GM23248 (cell line): Measurements from ENCODE around the gene CD38. TPM values are rescaled to one million over a fixed set of nuclear protein-coding genes. Genes with fewer than 3 reads are reported as not detected.

Experiments used
- DNase-seq: peaks from one replicate; pipeline ENCODE4 v3.0.0-alpha.2; 2015
- H2AFZ ChIP-seq: fragments of 200-600 bp; sonication (generic); 2 replicates; pipeline ENCODE4 v1.6.1; 2016; ENCODE audit warnings: antibody characterized with exemption
- H3F3A ChIP-seq: fragments of 200-600 bp; sonication (generic); 2 replicates; pipeline ENCODE4 v1.6.1; 2016; ENCODE audit warnings: mild to moderate bottlenecking, antibody characterized with exemption, mixed run types; ENCODE audit not compliant: insufficient read depth
- H3K27ac ChIP-seq: fragments of 200-600 bp; sonication (generic); 2 replicates; pipeline ENCODE4 v1.5.1; 2016; ENCODE audit warnings: mild to moderate bottlenecking
- H3K27me3 ChIP-seq: fragments of 200-600 bp; sonication (generic); replicated peaks from 2 replicates; pipeline ENCODE4 v1.6.1; 2016; ENCODE audit warnings: mild to moderate bottlenecking; ENCODE audit not compliant: insufficient read depth
- H3K36me3 ChIP-seq: fragments of 200-600 bp; sonication (generic); 2 replicates; pipeline ENCODE4 v1.6.1; 2016; ENCODE audit warnings: low read depth, mild to moderate bottlenecking
- H3K4me1 ChIP-seq: fragments of 200-600 bp; sonication (generic); 2 replicates; pipeline ENCODE4 v1.6.1; 2016; ENCODE audit warnings: mild to moderate bottlenecking; ENCODE audit not compliant: insufficient read depth
- H3K4me2 ChIP-seq: fragments of 200-600 bp; sonication (generic); one replicate; pipeline ENCODE4 v1.6.1; 2016; ENCODE audit warnings: mild to moderate bottlenecking; ENCODE audit not compliant: unreplicated experiment
- H3K4me3 ChIP-seq: fragments of 200-600 bp; sonication (generic); 2 replicates; pipeline ENCODE4 v1.5.1; 2016; ENCODE audit warnings: mild to moderate bottlenecking
- H3K79me2 ChIP-seq: fragments of 200-600 bp; sonication (generic); 2 replicates; pipeline ENCODE4 v1.6.1; 2016; ENCODE audit warnings: mild to moderate bottlenecking; ENCODE audit not compliant: insufficient read depth
- H3K9ac ChIP-seq: fragments of 200-600 bp; sonication (generic); 2 replicates; pipeline ENCODE4 v1.6.1; 2016; ENCODE audit warnings: mild to moderate bottlenecking
- H3K9me2 ChIP-seq: fragments of 200-600 bp; sonication (generic); 2 replicates; pipeline ENCODE4 v1.6.1; 2016; ENCODE audit warnings: mixed run types, mild to moderate bottlenecking, moderate library complexity; ENCODE audit not compliant: insufficient read depth
- H3K9me3 ChIP-seq: fragments of 200-600 bp; sonication (generic); one replicate; pipeline ENCODE4 v1.6.1; 2017; ENCODE audit warnings: low read depth
- H4K20me1 ChIP-seq: fragments of 200-600 bp; sonication (generic); 2 replicates; pipeline ENCODE4 v1.6.0; 2016; ENCODE audit not compliant: insufficient read depth
- EZH2 ChIP-seq: fragments of 200-600 bp; sonication (generic); IDR thresholded peaks from 2 replicates; pipeline ENCODE4 v1.6.1; 2018; ENCODE audit warnings: antibody characterized with exemption, mild to moderate bottlenecking; ENCODE audit not compliant: insufficient read depth, poor library complexity, severe bottlenecking
- EZH2phosphoT487 ChIP-seq: fragments of 200-600 bp; sonication (generic); IDR thresholded peaks from 2 replicates; pipeline ENCODE4 v1.6.1; 2018; ENCODE audit warnings: antibody characterized with exemption, moderate library complexity, mild to moderate bottlenecking, low read depth; ENCODE audit not compliant: insufficient read depth
- WGBS, 2 experiments: methylation state at CpG; one replicate each; pipeline ENCODE4 v1.1.6; 2015 to 2017; ENCODE audit warnings: low lambda C conversion rate in 2 of 2, low coverage in 1 of 2; ENCODE audit errors: missing lambda C conversion rate in 2 of 2; 5-methylcytosine and 5-hydroxymethylcytosine counted together
- in situ Hi-C: fragments of 300-500 bp; cut with MboI; formaldehyde crosslinking; loops from 2 replicates; pipeline ENCODE4 v1.15.0; 2020
- polyA plus RNA-seq: library from polyadenylated mRNA; unstranded; fragments of >200 nt; fragmentation: Nextera tagmentation; extraction: Ambion mirVana; gene quantifications from 2 replicates; pipeline ENCODE4 v1.2.1, GENCODE V29; 2016
- total RNA-seq: library from RNA; depleted of rRNA; stranded (reverse); fragments of >200 nt; shearing (Covaris generic); gene quantifications from 2 replicates; pipeline ENCODE4 v1.2.3, GENCODE V29; 2014

Gene CD38
- total and polyA plus RNA-seq, 2 experiments from 2014 or later: not detected

GRCh38 chr4:15784959-15785634 lies 7.0 kb downstream of the CD38 start:
- H2AFZ ChIP-seq: no peak overlapping the region
- no peak for DNase-seq
- WGBS, 2 experiments: 57 to 64% methylated on average over 5 of the region's 5 CpGs

GRCh38 chr4:15786743-15787142 lies 8.6 kb downstream of the CD38 start:
- H3K4me1 ChIP-seq: no peaks in the 10 kb centered on the region
- H3K36me3 ChIP-seq: no peaks in the 10 kb centered on the region
- no peak overlapping the region for H3K9ac ChIP-seq
- no peaks in the 10 kb centered on the region for H3F3A ChIP-seq
- no peak overlapping the region for H3K4me2 ChIP-seq
- in situ Hi-C loops: no loop called here
- TF ChIP-seq EZH2phosphoT487 (no peak), EZH2 (no peak)
- no peak overlapping the region for H3K4me3 ChIP-seq
- no peaks in the 10 kb centered on the region for H3K79me2 ChIP-seq
- peaks cover 26% of the 10 kb centered on the region for H3K27me3 ChIP-seq
- no peaks in the 10 kb centered on the region for H3K9me2 ChIP-seq
- H3K27ac ChIP-seq: no peak overlapping the region
- WGBS, 2 experiments: 83 to 89% methylated on average over 15 to 26 of the region's 26 CpGs
- H4K20me1 ChIP-seq: no peaks in the 10 kb centered on the region
- H3K9me3 ChIP-seq: no peaks in the 10 kb centered on the region
- H2AFZ ChIP-seq: no peak overlapping the region
- no peak for DNase-seq

More at GRCh38 chr4:15784959-15785634, 7.0 kb downstream of the CD38 start:
- H3K4me3 ChIP-seq: no peak overlapping the region
- H3K79me2 ChIP-seq: no peaks in the 10 kb centered on the region
- no peaks in the 10 kb centered on the region for H3K4me1 ChIP-seq
- no peaks in the 10 kb centered on the region for H3K9me2 ChIP-seq
- H3K4me2 ChIP-seq: no peak overlapping the region
- H3K27me3 ChIP-seq: peaks cover 26% of the 10 kb centered on the region
- no peaks in the 10 kb centered on the region for H3K36me3 ChIP-seq
- H3K9ac ChIP-seq: no peak overlapping the region
- H3F3A ChIP-seq: no peaks in the 10 kb centered on the region
- in situ Hi-C loops: no loop called here
- H4K20me1 ChIP-seq: no peaks in the 10 kb centered on the region
- H3K9me3 ChIP-seq: no peaks in the 10 kb centered on the region
- H3K27ac ChIP-seq: no peak overlapping the region
- TF ChIP-seq EZH2 (no peak), EZH2phosphoT487 (no peak)

- in situ Hi-C loops: no loop called here
- Histone ChIP-seq H4K20me1 (no peaks in the 10 kb centered on the region), H3F3A (no peaks in the 10 kb centered on the region), H3K4me1 (no peaks in the 10 kb centered on the region), H3K9me2 (no peaks in the 10 kb centered on the region), H3K27me3 (peaks cover 62% of the 10 kb centered on the region), H3K9ac (no peak overlapping the region), H3K27ac (no peak overlapping the region), H3K9me3 (no peaks in the 10 kb centered on the region), H3K79me2 (no peaks in the 10 kb centered on the region), H3K4me3 (no peak overlapping the region), H3K4me2 (no peak overlapping the region), H2AFZ (no peak overlapping the region), H3K36me3 (no peaks in the 10 kb centered on the region)
- TF ChIP-seq EZH2: no peak
- TF ChIP-seq EZH2phosphoT487: no peak
- WGBS, 2 experiments: 10 to 12% methylated on average over 2 of the region's 2 CpGs
- DNase-seq: no peak
Measured at GRCh38 chr4:15792974-15793373, 14.8 kb downstream of the CD38 start.

GRCh38 chr4:15793506-15794363 lies 15.6 kb downstream of the CD38 start:
- Histone ChIP-seq H3K4me3 (no peak overlapping the region), H3K27me3 (peaks cover 62% of the 10 kb centered on the region), H4K20me1 (no peaks in the 10 kb centered on the region), H3K9ac (no peak overlapping the region), H3K79me2 (no peaks in the 10 kb centered on the region), H3K36me3 (no peaks in the 10 kb centered on the region), H3K4me1 (no peaks in the 10 kb centered on the region), H2AFZ (no peak overlapping the region), H3K9me3 (no peaks in the 10 kb centered on the region), H3K9me2 (no peaks in the 10 kb centered on the region), H3F3A (no peaks in the 10 kb centered on the region), H3K27ac (no peak overlapping the region), H3K4me2 (no peak overlapping the region)
- DNase-seq: no peak
- in situ Hi-C loops: no loop called here
- TF ChIP-seq EZH2 (no peak), EZH2phosphoT487 (no peak)
- 63 to 76% methylated on average over 3 of the region's 3 CpGs for WGBS, 2 experiments
